Islet precursor cell (in vitro differentiated cells): ENCODE results near the gene CPSF4L.
A peak's percentile ranks its signal among the peaks of the same experiment; 100 is the strongest.
"Not testable (repeated sequence)": the region's sequence is repeated elsewhere in the genome, so short reads cannot be mapped to it uniquely, and the experiment has no call there.

Experiments
- DNase-seq: peaks from one replicate; pipeline ENCODE4 v3.0.0-alpha.2; 2018

Gene CPSF4L

GRCh38 chr17:73266796-73267195, 5.1 kb upstream of the CPSF4L start:
- DNase-seq = no peak

GRCh38 chr17:73265646-73266640, 4.3 kb upstream of the CPSF4L start:
- DNase-seq = no peak

GRCh38 chr17:73264448-73264847, 2.8 kb upstream of the CPSF4L start:
- DNase-seq = not testable (repeated sequence)

- DNase-seq = peak; percentile 76
Observed at GRCh38 chr17:73262676-73263642, 1.3 kb upstream of the CPSF4L start.

GRCh38 chr17:73261952-73262675, 434 bp upstream of the CPSF4L start:
- DNase-seq = no peak

GRCh38 chr17:73257516-73257915, 4.2 kb downstream of the CPSF4L start:
- no peak for DNase-seq

- DNase-seq = no peak
Observed at GRCh38 chr17:73256220-73256619, 5.5 kb downstream of the CPSF4L start.

GRCh38 chr17:73255671-73256181, 6.0 kb downstream of the CPSF4L start:
- DNase-seq = peak; percentile 81

GRCh38 chr17:73251871-73252270, 9.8 kb downstream of the CPSF4L start:
- DNase-seq = no peak

- DNase-seq = no peak
Observed at GRCh38 chr17:73250851-73251640, 10.6 kb downstream of the CPSF4L start.

GRCh38 chr17:73249700-73250099, 12.0 kb downstream of the CPSF4L start:
- DNase-seq = no peak

- no peak for DNase-seq
Observed at GRCh38 chr17:73248532-73248931, 13.1 kb downstream of the CPSF4L start.

GRCh38 chr17:73247726-73248125, 14.0 kb downstream of the CPSF4L start:
- no peak for DNase-seq

- DNase-seq = no peak
Observed at GRCh38 chr17:73240561-73240960, 21.1 kb downstream of the CPSF4L start.

- no peak for DNase-seq
Observed at GRCh38 chr17:73237714-73238113, 24.0 kb downstream of the CPSF4L start.

GRCh38 chr17:73234736-73235135, 26.9 kb downstream of the CPSF4L start:
- DNase-seq = no peak

GRCh38 chr17:73232587-73233373, 28.9 kb downstream of the CPSF4L start:
- DNase-seq = peak; percentile 77

GRCh38 chr17:73231841-73232586, 29.7 kb downstream of the CPSF4L start:
- peak; percentile 99 for DNase-seq

- DNase-seq = peak; percentile 64
Observed at GRCh38 chr17:73231395-73231794, 30.3 kb downstream of the CPSF4L start.

GRCh38 chr17:73230088-73230487, 31.6 kb downstream of the CPSF4L start:
- no peak for DNase-seq
